ENCODE results near the gene DNASE1L2. TPM values are rescaled to one million over a fixed set of nuclear protein-coding genes. Genes with fewer than 3 reads are reported as not detected.

The DNASE1L2 gene
- total and polyA plus RNA-seq, 2 donors (not counting 3 experiments of a cell fraction or from before 2014, with no cell fraction given), result 0.57 to 1.2 TPM

- dilution Hi-C loops (cut with MboI; ENCODE audit: extremely low pct_ligation_motif_present, low sequenced_read_pairs), result no loop called here
- no peak overlapping the region for H2AFZ ChIP-seq (ENCODE audit: low read depth, low read length)
- BruUV-seq (replicated peaks), result no TSS peak
- H3K9me1 ChIP-seq (replicated peaks; ENCODE audit: control insufficient read depth, extremely low read depth, insufficient read depth, low read length), result no peaks in the 10 kb centered on the region
- TF ChIP-seq FOS (IDR thresholded peaks at IDR 0.05; ENCODE audit: borderline replicate concordance, insufficient read depth, low read length) (no peak), POLR2A (IDR thresholded peaks at IDR 0.05; ENCODE audit: low read depth, low read length) (no peak), MYC (IDR thresholded peaks at IDR 0.05; ENCODE audit: low read depth, low read length) (no peak), MAX (IDR thresholded peaks at IDR 0.05; ENCODE audit: insufficient read depth, insufficient read length) (no peak), GATA2 (IDR thresholded peaks at IDR 0.05; ENCODE audit: insufficient read depth, insufficient read length, low read depth, low read length) (no peak), CTCF (IDR thresholded peaks at IDR 0.05; ENCODE audit: extremely low read depth in 1 of 2, insufficient read depth in 1 of 2, low read depth in 1 of 2, low read length in 2 of 2) (no peak), POLR2AphosphoS5 (IDR thresholded peaks at IDR 0.05; ENCODE audit: insufficient read depth, low read depth, low read length) (no peak), JUN (IDR thresholded peaks at IDR 0.05; ENCODE audit: borderline replicate concordance, insufficient read depth, insufficient read length, low read depth) (no peak), EZH2 (IDR thresholded peaks at IDR 0.05; ENCODE audit: borderline replicate concordance, low read depth, low read length, severe bottlenecking) (no peak)
- FAIRE-seq (no peak), DNase-seq (ENCODE audit: low read depth, low spot score) (no peak)
- H3K4me3 ChIP-seq (replicated peaks in 1 of 3; ENCODE audit: insufficient read depth in 1 of 3, low read depth in 1 of 3, low read length in 3 of 3), result no peak overlapping the region
- H3K4me2 ChIP-seq (ENCODE audit: insufficient read depth, low read length), result no peak overlapping the region
- H3K27ac ChIP-seq (ENCODE audit: insufficient read depth, low read depth, low read length), result no peak overlapping the region
- H3K9ac ChIP-seq (replicated peaks; ENCODE audit: extremely low read depth, insufficient read depth, low read length), result no peak overlapping the region
- H4K20me1 ChIP-seq (replicated peaks; ENCODE audit: control insufficient read depth, extremely low read depth, insufficient read depth, low read length), result no peaks in the 10 kb centered on the region
- intact Hi-C loops (cut with micrococcal nuclease), result no loop called here
- POLR2A ChIA-PET, result no interaction called here
- H3K27me3 ChIP-seq (ENCODE audit: control insufficient read depth in 2 of 2, insufficient read depth in 2 of 2, low read length in 2 of 2), result no peaks in the 10 kb centered on the region
- CTCF ChIA-PET, result no interaction called here
- no peaks in the 10 kb centered on the region for H3K9me3 ChIP-seq (replicated peaks; ENCODE audit: control insufficient read depth, insufficient read depth, low read length)
- H3K36me3 ChIP-seq (ENCODE audit: control insufficient read depth in 2 of 2, extremely low read depth in 1 of 2, insufficient read depth in 2 of 2, low read length in 2 of 2), result peaks cover 0 to 22% of the 10 kb centered on the region in 2 experiments
- peaks cover 7% of the 10 kb centered on the region for H3K79me2 ChIP-seq (ENCODE audit: control insufficient read depth, insufficient read depth, low read length)
- H3K4me1 ChIP-seq (ENCODE audit: control insufficient read depth, extremely low read depth, insufficient read depth, low read length), result peaks cover 10% of the 10 kb centered on the region
Observed at GRCh38 chr16:2206780-2207433, 29.3 kb upstream of the DNASE1L2 start.
